Stimulated activated CD4-positive, alpha-beta T cell treated with anti-CD3 and anti-CD28 coated beads, Interleukin-15, amount 100 ng/mL, for 24 hours (primary cell): ENCODE measurements around the gene GNG7.
A peak's percentile ranks its signal among the peaks of the same experiment; 100 is the strongest.

ENCODE experiments used
- DNase-seq: peaks from one replicate; pipeline ENCODE4 v3.0.0-alpha.2; 2020

GNG7 gene

GRCh38 chr19:2702170-2703076 is at the start of gene GNG7:
Gene GNG7 (minus strand): TSS chr19:2702694. CDS start chr19:2520688, 182,006 bp downstream.
- peak; percentile 97 for DNase-seq

DNA sequence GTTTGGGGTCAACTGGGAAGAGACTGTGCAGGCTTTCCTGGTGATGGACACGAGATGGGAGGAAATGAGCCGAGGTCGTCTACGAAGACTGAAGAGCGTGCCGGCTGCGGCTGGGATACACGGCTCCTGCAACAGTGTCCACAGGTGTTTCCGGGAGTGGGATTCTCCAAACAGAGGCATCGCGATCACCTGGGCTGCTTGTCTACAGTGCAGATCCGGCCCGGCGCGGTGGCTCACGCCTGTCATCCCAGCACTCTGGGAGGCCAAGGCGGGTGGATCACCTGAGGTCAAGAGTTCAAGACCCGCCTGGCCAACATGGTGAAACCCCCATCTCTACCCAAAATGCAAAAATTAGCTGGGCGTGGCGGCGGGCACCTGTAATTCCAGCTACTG is 48.9 kb upstream of the GNG7 start:
- DNase-seq, result no peak

DNA sequence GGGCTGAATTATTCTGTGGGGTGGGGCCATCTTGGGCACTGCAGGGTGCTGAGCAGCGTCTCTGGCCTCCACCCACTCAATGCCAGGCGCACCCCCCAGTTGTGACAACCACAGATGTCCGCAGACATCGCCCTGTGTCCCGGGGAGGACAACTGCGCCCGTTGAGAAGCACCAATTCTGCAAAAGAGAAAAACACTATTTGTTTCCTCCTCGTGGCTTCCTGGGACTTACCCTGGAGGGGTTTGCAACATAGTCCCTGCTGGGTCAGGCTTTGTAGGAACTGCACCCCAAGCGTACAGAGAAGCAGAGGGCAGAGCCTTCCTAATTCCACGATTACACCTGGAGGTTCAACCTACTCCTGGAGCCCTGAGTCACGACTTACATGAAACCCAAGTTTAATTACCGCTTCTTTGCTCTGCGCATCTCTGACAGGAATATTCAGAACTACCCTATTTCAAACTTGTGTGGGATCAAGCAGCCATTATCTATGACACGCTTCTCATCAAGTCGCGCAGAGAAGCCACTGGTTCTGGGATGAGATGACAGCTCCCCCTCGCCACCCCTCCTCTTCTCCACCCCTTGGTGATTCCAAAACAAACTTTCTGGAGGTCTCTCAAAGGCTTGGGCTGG is 48.4 kb upstream of the GNG7 start:
- no peak for DNase-seq

DNA sequence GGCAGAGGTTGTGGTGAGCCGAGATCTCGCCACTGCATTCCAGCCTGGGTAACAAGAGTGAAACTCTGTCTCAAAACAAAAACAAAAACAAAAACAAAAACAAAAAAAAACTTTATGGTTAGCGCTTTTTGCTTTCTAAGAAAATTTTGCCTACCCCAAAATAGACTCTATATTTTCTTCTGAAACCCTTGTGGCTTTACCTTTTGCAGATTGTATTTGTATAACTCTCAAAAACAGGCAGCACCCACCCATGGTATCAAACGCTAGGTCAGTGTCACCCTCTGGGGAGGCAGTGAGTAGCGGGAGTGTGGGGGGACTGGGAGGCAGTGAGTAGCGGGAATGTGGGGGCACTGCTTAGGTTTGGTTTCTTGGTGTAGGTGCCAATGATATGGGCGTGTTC is 44.9 kb upstream of the GNG7 start:
- no peak for DNase-seq

DNA sequence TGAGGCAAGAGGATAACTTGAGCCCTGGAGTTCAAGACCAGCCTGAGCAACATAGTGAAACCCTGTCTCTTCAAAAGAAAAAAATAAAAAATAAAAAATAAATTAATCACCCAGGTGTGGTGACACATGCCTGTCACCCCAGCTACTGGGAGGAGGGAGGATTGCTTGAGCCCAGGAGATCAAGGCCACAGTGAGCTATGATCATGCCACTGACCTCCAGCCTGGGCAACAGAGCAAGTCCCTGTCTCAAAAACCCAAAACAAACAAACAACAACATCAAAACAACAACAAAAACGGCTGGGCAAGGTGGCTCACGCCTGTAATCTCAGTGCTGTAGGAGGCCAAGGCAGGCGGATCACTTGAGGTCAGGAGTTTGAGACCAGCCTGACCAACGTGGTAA is 41.6 kb upstream of the GNG7 start:
- DNase-seq, result no peak

GRCh38 chr19:2743099-2743498 is 40.6 kb upstream of the GNG7 start:
- no peak for DNase-seq

- no peak for DNase-seq
These were observed 37.8 kb upstream of the GNG7 start for GRCh38 chr19:2740314-2740656.

DNA sequence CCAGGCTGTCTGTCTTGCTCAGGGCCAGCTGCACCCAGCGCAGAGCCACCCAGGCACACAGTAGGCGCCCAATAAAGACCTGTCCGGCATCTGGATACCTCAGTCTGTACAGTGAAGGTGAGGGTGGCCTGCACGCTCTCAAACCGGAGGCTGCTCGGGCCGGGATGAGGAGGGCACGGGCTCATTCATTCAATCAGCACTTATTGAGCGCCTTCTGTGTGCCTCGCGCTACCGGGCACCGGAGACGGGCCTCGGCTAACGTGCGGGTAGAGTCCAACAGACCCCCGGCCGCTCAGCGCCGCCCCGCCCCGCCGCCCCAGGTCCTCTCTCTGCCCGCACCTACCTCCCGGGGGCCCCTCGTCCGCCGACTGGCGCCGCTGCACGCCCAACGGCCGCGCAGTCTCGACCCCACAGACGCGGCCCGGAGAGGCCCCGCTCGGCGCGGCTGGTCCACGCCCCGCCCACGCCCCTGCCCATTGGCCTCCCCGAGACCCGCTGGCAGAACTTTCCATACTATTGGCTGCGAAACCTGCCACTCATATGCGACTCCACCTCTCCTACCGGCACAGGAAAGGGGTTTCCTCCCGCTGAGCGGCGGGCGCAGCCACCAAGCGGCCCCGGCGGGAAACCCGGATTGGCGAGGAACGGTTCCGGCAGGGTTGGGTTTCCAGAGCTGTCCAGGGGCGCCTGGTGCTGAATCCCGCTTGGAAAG is 37.3 kb upstream of the GNG7 start, which contains the start of gene SLC39A3:
Gene SLC39A3 (minus strand): TSS at position 416 of the 712 bp plus-strand sequence. CDS start 2,760 bp downstream, outside the sequence.
- peak; percentile 99 for DNase-seq

GRCh38 chr19:2736550-2737190 is 34.2 kb upstream of the GNG7 start:
- no peak for DNase-seq

- no peak for DNase-seq
These were observed 32.9 kb upstream of the GNG7 start for GRCh38 chr19:2735374-2735773.

GRCh38 chr19:2734589-2735288 is 32.2 kb upstream of the GNG7 start:
- DNase-seq, result no peak

DNA sequence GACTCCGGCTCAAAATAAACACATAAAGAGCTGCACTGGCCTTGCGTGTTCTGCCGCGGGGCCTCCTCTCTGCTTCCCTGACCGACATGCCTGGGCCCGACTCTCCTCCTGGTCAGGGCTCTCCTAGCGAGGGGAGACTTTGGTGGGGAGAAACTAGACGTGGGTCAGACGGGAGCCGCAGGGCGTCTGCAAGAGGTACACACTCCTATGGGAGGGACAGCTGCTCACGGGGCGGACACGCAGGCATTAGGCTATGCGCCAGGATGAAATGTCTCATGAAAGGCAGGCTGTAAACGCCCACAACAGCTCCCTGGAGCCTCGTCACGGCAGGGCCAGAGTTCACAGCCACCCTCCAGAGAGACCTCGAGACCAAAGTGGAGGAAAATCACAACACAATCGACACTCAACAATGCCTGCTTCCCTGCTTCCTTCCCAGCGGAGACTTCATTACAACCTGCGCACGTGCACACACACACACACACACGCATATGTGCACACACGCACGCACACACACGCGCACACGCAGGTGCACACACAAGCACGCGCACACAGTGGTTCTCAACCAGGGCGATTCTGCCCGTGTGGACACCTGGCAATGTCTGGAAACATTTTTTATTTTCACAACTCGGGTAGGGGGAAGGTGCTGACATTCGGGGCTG is 31.6 kb upstream of the GNG7 start:
- no peak for DNase-seq

DNA sequence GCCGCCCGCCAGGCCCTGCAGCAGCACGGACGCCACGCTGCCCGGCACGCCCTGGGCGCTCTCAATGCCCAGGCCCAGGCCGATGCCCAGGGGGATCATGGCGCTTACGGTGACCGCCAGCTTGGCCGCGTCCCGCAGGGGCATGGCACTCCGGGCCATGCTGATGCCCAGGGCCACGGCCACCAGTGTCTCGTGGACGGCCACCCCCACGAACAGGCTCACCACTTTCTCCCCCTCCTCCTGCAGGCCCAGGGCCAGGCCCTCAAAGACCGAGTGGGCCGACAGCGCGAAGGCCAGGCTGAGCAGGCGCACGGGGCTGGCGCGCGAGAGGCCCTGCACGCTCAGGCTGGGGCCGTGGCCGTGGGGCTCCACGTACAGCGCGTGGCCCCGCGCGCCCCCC is 30.4 kb upstream of the GNG7 start:
- no peak for DNase-seq

DNA sequence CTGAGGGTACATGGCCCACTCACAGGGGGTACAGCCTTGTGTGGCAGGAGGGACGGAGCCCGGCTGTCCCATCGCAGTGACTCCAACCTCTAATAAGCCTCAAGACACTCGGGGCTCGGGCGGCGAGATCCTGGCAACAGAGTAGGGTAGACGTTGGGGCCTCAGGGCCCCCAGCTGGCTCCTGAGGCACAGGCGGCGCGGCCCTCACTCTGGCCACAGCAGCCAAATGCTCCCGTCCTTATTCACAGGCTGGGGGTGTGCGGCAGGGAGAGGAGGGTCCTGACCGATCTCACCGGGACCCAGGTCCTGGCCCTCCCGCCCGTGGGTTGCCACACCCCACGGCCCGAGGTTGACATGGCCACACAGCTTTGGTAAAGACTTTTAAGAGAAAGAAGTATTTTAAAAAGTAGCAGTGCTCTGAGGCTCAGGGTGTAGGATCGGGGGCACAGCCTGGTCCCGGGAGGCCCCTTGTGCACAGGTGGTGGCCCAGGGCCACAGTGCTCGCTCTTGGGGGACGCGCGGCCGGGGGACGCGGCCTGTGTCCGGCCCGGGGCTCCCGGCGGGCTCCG is 29.7 kb upstream of the GNG7 start:
- no peak for DNase-seq

DNA sequence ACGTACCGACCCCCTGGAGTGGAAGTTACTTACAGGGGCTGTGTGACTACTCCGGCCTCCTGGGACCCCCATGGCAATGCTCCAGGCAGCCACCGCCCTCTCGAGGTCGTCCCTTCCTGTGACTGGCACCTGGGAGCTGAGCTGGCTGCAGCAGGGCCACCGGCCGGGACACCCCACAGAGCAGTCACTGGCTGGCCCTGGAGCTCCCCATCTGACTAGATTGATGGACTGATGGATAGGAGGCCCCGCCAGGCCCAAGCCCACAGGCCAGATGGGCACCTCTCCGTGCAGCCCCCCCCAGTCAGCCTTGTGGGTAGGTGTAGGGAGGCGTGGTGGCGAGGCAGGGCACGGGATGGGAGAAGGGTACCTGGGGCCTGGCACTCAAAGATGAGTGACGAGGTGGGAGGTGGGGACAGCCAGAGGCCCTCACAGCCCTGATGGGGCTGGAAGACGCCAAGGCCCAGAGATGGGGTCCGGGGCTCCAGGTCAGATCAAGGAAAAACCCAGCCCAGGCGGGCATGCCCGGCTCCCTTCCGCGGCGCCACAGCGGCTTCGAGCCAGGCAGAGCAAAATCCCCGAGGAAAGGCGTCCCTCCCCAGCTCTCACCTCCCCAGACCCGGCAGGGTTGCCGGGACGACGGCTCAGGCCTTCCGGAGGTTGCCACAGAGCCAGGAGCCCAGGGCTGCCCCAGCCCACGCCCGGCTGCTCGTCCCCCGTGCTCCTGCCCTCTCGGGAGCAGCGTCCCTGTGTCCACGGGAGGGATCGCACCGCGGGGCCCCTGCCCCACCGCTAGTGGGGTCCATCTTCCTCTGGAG is 28.9 kb upstream of the GNG7 start:
- DNase-seq, result no peak

DNA sequence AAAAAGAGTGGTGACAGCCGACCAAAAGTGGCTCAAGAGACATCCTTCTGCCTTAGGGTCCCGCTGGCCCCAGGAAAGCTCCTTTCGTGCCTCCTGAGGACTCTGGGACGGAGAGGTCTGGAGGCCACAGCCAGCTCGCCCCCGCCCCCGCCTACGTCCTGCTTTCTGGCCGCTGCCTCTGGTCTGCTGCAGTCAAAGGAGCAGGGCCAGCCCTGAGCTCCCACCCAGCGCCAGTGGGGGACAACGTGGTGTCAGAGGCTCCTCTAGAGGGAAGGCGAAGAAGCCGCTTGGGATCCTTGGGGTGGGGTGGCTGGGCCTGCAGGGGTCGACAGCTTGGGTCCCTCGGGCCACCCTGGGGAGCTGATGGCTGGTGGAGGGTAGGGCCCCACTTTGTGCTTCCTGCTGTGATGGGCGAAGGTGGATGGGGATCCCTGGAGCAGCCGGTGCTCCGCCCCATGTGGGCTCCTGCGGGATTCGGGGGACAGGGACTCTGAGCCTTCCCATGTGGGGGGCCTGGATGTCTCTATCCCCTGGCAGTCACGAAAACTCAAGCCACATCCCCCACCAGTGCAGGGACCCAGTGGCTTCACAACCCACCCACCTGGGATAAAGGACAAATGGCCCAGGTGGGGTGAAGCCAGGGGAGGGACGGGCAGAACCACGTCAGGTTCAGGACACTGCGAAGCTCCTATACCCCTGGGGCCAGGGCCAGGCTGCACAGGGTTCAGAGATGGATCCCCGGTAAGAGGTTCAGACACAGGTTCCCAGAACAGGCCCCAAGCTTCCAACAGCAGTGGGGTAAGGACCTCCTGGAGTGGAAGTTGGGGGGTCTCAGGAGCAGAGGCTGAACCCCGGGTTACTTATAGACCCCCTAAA is 27.7 kb upstream of the GNG7 start:
- DNase-seq, result no peak

DNA sequence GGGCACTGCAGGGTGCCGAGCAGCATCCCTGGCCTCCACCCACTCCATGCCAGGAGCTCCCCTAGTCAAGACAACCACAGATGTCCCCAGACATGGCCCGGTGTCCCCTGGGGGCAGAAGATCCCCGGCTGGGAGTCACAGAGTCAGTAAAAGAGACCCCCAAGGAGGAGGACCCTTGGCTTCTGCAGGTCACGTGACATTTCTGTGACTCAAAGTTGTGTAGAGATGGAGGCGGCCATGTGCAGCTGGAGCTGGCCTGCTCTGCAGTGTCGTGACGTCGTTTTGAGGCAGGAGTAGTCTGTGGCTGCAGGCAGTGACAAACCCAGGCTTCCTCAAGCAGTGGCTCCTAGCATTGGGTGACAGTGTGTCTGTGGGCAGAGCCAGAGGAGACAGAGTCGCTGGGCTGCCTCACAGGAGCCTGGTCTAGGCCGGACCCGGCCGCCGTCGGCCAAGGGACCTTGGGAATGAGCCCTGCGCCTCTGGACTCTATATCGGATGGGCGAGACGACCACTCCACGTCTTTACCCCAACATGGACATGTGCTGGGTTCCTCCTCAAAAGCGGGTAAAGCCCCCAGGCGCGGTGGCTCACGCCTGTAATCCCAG is 26.4 kb upstream of the GNG7 start:
- no peak for DNase-seq

DNA sequence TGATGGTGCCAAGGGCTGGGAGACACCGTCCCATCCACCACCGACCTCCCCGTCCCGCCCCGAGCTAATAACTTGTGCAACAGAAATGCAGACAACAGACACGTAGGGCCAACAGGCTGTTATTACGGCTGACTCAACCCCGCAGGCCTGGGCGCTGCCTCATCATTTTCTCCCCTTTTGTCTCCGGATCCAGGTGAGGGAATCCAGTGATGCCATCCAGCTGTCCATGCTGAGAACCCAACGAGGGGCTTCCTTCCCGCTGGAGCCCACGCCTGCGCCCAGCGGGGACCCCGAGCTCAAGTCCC is 25.1 kb upstream of the GNG7 start:
- no peak for DNase-seq

DNA sequence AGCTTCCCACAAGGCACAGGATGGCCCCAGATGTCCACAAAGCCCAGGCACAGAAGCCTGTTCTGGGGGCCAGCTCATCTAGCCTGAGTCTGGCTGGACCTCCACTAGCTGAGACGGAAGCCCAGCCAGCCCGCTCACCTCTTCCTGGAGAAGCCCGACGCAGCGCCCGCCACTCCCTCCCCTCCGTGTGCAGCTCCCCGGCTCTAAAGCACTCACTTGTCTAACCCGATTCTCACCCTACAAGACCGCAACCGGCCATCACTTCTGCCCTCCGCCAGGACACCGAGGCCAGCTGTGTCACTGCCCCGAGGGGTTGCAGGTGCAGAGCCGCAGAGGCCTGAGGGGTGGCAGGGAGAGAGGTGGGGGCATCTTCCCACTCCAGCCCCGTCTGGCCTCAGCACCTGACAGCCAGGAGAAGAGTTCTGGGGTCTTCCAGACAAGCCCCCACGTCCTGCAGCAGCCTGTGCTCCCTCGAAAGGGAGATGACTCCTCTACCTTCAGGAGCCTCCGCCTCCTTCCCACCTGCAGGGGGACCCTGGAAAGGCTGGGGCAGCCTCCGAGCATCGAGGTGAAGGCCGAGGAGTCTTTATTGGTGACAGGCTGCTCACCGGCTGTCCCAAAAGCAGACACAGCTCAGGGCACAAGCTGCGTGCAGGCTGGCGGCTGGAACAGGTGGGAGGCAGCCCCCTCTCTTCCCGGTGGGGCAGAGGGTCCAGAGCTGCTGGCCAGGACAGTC is 24.6 kb upstream of the GNG7 start:
- DNase-seq, result no peak
